Activated naive CD8-positive, alpha-beta T cell treated with anti-CD3 and anti-CD28 coated beads for 36 hours (primary cell): ENCODE data around the gene EREG. TPM values are rescaled to one million over a fixed set of nuclear protein-coding genes. Genes with fewer than 3 reads are reported as not detected.

Source experiments
- total RNA-seq, 2 experiments: library from RNA; stranded (reverse); gene quantifications; one replicate each; pipeline ENCODE4 v1.2.3, GENCODE V29; 2021

EREG gene
- total RNA-seq, 2 experiments from 2014 or later: not detected

Other genes with a start within 250 kb of the EREG start
- 1 to 10 TPM; 8.2 to 8.3 TPM for gene MTHFD2L, start 207.0 kb upstream of the EREG start, total RNA-seq
- not detected for gene EPGN, start 56.7 kb upstream of the EREG start, total RNA-seq
- gene AREG, start 80.0 kb downstream of the EREG start, total RNA-seq: under 1 TPM in 1 of 2 experiments, not detected in 1; 0.28 TPM